ENCODE results near the gene SAP30. TPM values are rescaled to one million over a fixed set of nuclear protein-coding genes. Genes with fewer than 3 reads are reported as not detected.

The SAP30 gene
- total and polyA plus RNA-seq, 2 of the 4 experiments (the other 2 are of a cell fraction) = 3.8 to 11.7 TPM

DNA sequence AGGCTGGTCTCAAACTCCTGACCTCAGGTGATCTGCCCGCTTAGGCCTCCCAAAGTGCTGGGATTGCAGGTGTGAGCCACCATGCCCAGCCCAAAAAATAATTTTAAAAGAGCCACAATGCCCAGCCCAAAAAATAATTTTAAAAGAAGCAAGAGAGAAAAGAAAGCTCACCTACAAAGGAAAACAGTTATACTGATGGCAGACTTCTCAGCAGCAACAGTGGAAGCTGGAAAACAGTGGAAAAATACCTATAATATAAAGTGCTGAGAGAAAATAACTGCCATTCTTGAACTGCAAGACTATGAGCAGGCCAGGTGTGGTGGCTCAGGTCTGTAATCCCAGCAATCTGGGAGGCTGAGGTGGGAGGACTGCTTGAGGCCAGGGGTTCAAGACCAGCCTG is 23.3 kb upstream of the SAP30 start:
- no peak for DNase-seq
- no peaks in the 10 kb centered on the region for H3K79me1 ChIP-seq (ENCODE audit: low read depth in 1 of 2, low read length in 2 of 2)
- H3K4me2 ChIP-seq (ENCODE audit: low read depth, low read length) = no peak overlapping the region
- WGBS, 2 experiments (ENCODE audit: extremely low coverage in 2 of 2, insufficient read length in 1 of 2) = no CpG with 5 or more reads among the region's 1 CpG
- dilution Hi-C loops (cut with HindIII; ENCODE audit: low sequenced_read_pairs, unreplicated experiment) (no loop called here), in situ Hi-C loops (cut with MboI; ENCODE audit: low sequenced_read_pairs) (no loop called here), intact Hi-C loops (cut with micrococcal nuclease) (no loop called here)
- no peak overlapping the region for H2AK9ac ChIP-seq (replicated peaks; ENCODE audit: low read depth, low read length, poor library complexity)
- no peak overlapping the region for H2AK5ac ChIP-seq (ENCODE audit: low read depth, low read length)
- ChIA-PET CTCF (no interaction called here), POLR2A (ENCODE audit: unreplicated experiment) (interaction anchor here (0.6 kb wide), 1 partner anchor 13 kb away, joined by 3 read pairs; the partner anchor contains the start of gene HMGB2)
- H3K9me1 ChIP-seq (ENCODE audit: insufficient read depth, low read length) = no peaks in the 10 kb centered on the region
- no peak overlapping the region for H4K91ac ChIP-seq (ENCODE audit: insufficient read depth, low read depth, low read length)
- no peak overlapping the region for H3K4ac ChIP-seq (ENCODE audit: low read depth, low read length)
- no peak overlapping the region for H2BK120ac ChIP-seq (ENCODE audit: low read depth, low read length)
- TF ChIP-seq, protein P1, sequence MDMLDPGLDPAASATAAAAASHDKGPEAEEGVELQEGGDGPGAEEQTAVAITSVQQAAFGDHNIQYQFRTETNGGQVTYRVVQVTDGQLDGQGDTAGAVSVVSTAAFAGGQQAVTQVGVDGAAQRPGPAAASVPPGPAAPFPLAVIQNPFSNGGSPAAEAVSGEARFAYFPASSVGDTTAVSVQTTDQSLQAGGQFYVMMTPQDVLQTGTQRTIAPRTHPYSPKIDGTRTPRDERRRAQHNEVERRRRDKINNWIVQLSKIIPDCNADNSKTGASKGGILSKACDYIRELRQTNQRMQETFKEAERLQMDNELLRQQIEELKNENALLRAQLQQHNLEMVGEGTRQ (IDR thresholded peaks at IDR 0.05; ENCODE audit: low read depth, low read length) = no peak
- no peak for TF ChIP-seq NFE2L2 (IDR thresholded peaks at IDR 0.05; ENCODE audit: low read depth, low read length)
- no peak overlapping the region for H3K9ac ChIP-seq (ENCODE audit: low read depth, low read length)
- BruUV-seq (replicated peaks) = no TSS peak
- no peak overlapping the region for H2BK5ac ChIP-seq (ENCODE audit: low read depth, low read length, poor library complexity, severe bottlenecking)
- H3K27me3 ChIP-seq (ENCODE audit: control insufficient read depth, insufficient read depth, low read length) = no peaks in the 10 kb centered on the region
- no peak overlapping the region for H3K18ac ChIP-seq (ENCODE audit: low read depth, low read length)
- H2AFZ ChIP-seq (replicated peaks; ENCODE audit: low read length, poor library complexity) = no peak overlapping the region
- no peak overlapping the region for H3K23ac ChIP-seq (ENCODE audit: low read depth, low read length)
- no peak overlapping the region for H4K8ac ChIP-seq (ENCODE audit: low read depth in 2 of 2, low read length in 2 of 2)
- no peak overlapping the region for H2BK15ac ChIP-seq (ENCODE audit: low read depth, low read length)
- no peaks in the 10 kb centered on the region for H4K20me1 ChIP-seq (ENCODE audit: insufficient read depth, low read length)
- ATAC-seq (ENCODE audit: low read depth) = no peak
- H3K14ac ChIP-seq (replicated peaks; ENCODE audit: low read depth, low read length) = no peak overlapping the region
- no peak overlapping the region for H2BK20ac ChIP-seq (ENCODE audit: low read depth, low read length)
- H4K5ac ChIP-seq (ENCODE audit: low read depth, low read length) = no peak overlapping the region
- peaks cover 2% of the 10 kb centered on the region; the same call in 1 of the 2 replicates for H3K4me1 ChIP-seq (ENCODE audit: control insufficient read depth, insufficient read depth, low read length)
- no peaks in the 10 kb centered on the region for H3K9me3 ChIP-seq (ENCODE audit: control insufficient read depth, insufficient read depth, low read length)
- no peak overlapping the region for H3K56ac ChIP-seq (ENCODE audit: extremely low read depth, insufficient read depth, low read length)
- no peak overlapping the region for H3K27ac ChIP-seq (ENCODE audit: insufficient read depth, low read length)
- H3K36me3 ChIP-seq (ENCODE audit: control insufficient read depth, insufficient read depth, low read length) = no peaks in the 10 kb centered on the region
- H3K4me3 ChIP-seq (ENCODE audit: insufficient read depth, low read depth, low read length) = no peak overlapping the region
